Glomerular endothelial cell (primary cell): ENCODE results near the gene NUDT11. TPM values are rescaled to one million over a fixed set of nuclear protein-coding genes. Genes with fewer than 3 reads are reported as not detected.
A peak's percentile ranks its signal among the peaks of the same experiment; 100 is the strongest.
"Not testable (repeated sequence)": the region's sequence is repeated elsewhere in the genome, so short reads cannot be mapped to it uniquely, and the experiment has no call there.

Source experiments
- DNase-seq: peaks from one replicate; pipeline ENCODE4 v3.0.0-alpha.2; 2011; ENCODE audit warnings: low read depth, low spot score; ENCODE audit errors: extremely low read depth
- total RNA-seq: library from RNA; depleted of rRNA; stranded (reverse); fragments of >200 nt; gene quantifications from 2 replicates; pipeline ENCODE4 v1.2.3, GENCODE V29; 2015

NUDT11 gene
- total RNA-seq: 4.7 and 6.9 TPM in 2 replicates

DNA sequence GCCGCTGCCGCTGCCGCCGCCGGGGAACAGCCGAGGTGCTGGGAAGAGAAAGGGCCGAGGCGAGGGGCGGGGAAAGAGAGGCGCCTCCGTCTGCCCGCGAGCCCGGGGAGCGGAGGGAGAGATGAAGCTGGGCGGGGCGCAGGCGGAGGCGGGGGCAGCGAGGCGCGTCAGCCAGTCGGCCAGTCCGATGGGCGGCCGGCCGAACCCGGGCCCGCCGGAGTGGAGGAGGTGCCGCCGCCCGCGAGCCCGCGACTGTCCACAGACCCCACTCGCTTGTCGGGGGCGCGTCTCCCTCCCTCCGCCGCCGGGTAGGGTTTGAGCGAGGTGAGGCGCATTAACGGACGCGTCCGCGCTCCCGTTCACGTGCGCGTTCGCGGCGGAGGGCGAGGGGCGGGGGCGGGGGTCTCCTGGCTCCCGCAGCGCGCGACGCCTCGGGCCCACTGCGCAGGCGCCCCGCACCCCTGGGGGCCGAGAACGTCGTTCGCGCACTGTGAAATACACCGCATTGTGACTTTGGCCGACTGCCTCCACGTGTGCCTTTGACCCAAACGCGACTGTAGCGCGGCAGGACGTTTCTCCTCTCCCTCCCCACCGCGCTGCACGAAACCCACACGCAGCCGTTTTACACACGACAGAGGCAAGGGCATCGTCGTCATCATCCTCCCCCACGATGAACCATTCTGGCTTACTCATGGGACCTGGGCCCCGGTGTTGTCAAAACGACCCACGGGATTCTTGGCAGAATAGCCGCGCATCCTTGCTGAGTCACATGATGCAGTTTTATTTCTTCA is at the start of gene NUDT11:
NUDT11 (minus strand) TSS at position 92 of the 791 bp plus-strand sequence. CDS start 148 bp downstream, outside the sequence.
- no peak for DNase-seq

DNA sequence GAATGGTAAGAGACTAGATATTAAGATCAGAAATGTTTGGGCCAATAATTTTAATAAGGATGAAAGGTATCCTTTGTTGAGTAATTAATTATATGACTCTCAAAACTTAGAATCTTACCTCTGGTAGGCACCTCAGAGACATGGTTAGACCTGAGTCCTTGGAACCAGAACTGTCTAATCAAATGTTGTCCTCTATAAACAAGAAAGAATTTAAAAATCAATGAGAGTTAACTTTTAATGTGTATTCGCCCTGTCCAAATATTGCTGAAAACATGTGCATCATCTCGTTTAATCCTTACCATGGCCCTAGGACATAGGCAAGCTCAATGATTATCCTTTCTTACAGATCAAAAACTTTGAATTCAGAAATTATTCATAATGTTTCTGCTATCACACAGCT is 24.0 kb upstream of the NUDT11 start:
- no peak for DNase-seq

DNA sequence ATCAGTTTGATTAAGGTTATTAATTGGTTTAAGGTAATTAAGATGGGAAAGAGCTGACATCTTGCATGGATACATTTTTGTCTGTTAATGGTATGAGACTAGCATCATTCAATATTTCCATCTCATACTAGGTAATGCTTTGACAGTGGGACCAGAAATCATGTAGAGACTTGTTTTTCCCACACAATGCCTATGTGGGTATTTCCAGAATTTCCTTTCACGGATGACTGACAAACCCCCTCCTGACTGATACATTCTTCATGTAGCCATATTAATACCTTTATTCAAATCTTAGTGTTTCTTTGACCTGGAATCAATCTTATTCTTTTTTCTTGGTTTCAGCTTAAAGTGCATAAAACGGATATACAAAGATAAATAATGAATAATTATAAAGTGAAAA is 22.7 kb upstream of the NUDT11 start:
- DNase-seq: not testable (repeated sequence)

DNA sequence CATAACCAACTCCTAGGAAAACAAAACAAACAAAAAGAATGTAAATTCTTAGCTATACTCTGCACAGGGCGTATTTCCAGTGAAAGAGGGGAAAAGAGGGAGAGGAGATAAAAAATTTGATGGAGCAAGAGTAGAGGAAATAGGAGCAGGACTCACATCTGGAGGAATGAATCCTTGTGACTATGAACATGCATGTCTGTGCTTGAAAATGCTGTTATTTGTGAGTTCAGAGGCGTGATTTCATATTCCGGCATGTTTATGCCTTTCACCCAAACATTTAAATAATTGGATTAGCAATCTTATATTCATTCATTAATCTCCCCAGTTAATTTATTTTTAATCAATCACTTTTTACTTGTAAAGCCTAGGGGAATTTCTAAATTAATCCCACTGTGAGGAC is 11.2 kb upstream of the NUDT11 start:
- DNase-seq: no peak

DNA sequence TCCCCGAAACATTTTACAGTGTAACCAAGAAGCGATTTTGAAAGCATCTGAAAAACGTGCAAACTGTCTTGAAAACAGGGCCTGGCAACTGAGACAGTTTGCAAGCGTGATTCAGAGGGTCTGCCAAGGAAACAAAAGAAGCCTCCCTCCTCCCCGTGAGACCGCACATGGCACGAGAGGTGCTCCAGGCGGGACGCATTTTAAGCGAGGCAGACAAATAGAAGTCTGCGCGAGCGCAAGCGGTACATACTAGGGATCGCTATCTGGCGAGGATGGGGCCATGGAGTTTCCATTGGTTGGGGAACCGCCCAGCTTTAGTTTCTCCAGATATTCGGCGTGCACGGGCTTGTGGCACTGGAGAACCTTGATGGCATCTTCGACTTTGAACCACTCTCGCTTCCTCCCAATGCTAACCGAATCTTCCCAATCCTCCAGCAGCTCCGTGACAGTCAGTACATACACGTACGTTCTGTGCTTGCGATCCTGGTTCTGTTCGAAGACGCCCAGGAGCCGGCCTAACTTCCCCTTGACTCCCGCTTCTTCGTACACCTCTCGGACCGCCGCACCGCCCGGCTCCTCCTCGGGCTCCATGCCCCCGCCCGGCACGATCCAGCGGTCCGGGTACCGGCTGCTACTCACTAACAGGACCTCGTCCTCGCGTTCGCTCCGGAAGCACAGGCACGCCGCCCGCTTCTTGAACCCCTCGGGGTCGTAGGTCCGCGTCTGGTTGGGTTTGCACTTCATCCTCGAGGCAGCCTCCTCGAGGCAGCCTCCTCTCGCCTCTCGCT is 497 bp downstream of the NUDT11 start:
- not testable (repeated sequence) for DNase-seq

DNA sequence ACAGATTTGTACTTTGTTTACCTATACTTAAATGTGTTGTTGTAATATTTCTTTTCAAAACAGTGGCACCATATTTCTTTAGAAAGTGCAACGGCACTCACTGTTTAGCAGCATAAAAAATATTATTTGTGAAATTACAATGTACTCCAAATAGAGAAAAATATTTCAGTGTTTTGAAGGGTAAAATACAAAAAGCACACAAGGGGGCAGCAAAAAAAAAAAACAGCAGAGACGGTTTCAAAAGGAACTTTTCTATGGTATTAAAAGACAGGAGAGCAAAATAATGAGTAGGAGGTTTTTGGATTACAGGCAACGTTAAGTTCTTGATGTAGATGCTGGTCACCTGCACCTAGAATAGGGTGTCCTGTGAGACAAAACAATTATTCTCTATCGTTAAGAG is 2.0 kb downstream of the NUDT11 start:
- no peak for DNase-seq

DNA sequence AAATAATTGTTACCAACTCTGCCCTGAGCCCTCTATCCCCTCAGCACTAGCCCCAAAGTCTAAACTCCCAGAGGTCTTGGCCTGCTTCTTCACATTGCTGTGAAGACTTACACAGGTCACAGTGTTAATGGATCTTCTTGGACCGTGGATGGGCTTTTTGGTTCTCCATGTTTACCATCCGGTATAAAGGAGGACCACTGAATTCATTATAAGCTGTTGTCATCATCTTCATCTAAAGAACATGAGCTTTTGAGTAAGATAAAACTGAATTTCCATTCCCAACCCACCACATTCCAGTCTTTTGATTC is 8.5 kb downstream of the NUDT11 start:
- DNase-seq: no peak

DNA sequence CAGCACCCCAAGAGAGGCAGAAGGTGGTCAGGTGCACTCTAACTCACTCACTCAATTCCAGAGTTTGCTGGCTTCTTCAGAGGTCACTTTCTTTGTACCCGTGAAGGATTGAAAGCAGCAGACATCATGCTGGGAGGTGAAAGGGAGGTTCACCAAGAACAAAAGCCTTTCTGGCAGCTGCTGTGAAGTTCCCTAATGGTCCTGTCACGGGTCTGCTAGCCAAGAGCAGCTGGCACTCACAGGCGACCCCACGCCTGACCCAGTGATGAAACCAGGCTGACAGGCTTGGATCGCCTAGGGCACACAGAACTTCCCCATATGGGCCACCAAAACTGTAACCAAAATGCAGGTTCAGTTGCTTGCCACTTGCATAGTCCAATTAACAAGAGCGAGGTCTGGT is 11.8 kb downstream of the NUDT11 start:
- no peak for DNase-seq

DNA sequence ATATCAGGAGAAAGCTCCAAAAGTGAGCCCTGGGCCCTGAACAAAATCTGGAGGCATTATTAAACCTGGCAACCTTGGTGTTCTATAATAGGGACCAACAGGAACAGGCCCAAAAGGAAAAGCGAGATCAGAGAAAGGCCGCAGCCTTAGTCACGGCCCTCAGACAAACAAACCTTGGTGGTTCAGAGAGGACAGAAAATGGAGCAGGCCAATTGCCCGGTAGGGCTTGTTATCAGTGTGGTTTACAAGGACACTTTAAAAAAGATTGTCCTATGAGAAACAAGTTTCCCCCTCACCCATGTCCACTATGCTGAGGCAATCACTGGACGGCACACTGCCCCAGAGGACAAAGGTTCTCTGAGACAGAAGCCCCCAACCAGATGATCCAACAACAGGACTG is 14.0 kb downstream of the NUDT11 start:
- not testable (repeated sequence) for DNase-seq

DNA sequence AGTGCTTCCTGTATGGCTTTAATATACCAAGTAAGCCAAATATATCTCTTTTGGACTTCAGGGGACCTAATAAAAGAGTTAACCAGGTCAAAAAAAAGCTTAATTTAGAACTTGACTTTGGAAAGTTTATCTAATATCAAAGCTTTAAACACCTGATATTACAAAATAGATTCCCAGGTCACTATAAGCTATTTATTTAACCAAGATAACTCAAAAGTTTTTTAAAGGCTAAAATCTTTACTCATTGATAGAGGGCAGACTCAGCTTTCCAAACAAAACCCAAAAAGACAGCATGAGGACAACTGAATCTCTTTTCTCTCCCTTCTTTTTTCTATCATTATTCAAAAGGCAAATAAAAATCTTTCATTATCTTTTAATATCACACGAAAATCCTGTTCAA is 19.5 kb downstream of the NUDT11 start:
- no peak for DNase-seq

DNA sequence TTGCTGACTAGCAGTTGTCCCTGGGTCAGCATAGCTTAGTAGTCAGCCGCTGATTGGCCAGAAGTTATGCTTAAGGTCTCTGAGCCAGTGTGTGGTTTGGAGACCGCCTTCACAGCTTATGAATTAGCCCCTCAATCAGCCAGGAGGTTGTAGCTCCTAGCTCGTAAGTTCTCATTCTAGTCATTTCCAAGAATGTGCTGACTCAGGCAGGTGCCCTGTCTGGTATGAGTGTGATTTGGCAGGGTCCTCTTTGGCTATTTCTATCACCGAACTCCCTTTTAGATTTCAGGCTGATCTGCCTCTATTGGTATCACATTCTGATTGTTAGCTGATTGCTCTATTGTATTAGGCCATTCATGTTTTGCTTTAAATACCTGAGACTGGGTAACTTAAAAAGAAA is 33.1 kb downstream of the NUDT11 start:
- no peak for DNase-seq

DNA sequence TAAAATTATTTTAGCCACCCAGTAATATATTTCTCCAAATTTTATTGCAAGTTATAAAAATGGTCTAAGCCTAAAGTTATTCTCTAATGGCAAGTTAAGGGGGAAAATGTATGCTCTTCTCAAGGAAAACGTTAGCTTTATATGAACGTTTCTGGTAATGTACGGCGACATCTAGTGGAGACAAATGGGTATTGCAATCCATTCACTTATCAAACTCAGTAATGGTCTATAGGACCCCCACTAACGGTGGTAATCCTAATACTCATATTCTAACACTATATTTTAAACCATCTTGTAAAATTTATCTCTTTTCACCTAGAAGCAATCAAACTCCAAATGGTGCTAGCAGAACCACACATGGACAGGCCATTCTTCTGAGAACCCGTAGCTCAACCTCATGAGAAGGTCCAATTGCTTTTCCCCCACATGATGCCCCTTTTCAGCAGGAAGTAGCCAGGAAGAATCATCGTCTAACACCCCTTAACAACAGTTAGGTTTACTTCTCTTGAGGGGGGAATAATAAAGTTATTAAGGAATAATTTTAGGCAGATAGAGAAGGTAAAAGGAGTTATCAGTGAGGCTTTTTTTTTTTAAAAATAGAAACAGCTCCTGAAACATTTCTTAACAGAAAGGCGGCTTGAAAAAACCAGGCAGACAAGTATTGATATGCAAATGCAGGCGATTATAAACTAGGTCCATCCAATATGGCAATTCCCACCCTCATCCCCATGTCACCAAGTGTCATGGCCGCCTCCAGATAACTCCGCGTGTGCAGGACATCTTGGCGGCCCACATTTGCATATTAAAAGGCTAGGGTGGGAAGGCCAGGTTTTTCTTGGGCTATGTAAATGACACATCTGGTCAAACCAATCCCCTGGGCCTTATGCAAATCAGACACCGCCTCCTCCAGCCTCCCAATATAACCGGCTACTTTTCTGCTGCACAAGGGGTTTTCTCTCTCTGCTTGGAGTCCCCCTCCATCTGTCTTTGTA is 35.0 kb downstream of the NUDT11 start:
- DNase-seq: peak; percentile 14

DNA sequence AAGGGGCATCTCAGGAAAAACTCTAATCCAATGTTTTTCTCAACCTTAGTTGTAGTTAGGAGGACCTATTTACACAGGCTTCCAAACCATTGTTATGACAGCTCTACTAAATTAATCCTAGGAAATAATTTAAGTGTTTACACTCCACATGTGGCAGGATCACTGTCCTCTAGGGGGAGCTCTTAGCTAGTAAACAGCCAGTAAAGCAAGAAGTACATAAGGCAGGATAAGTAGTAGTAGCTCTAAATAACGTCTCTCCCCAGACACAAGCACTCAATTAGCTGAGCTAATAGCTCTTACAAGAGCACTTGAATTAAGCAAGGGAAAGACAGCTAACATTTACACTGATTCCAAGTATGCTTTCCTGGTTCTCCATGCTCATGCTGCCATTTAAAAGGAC is 37.3 kb downstream of the NUDT11 start:
- DNase-seq: peak; percentile 3

DNA sequence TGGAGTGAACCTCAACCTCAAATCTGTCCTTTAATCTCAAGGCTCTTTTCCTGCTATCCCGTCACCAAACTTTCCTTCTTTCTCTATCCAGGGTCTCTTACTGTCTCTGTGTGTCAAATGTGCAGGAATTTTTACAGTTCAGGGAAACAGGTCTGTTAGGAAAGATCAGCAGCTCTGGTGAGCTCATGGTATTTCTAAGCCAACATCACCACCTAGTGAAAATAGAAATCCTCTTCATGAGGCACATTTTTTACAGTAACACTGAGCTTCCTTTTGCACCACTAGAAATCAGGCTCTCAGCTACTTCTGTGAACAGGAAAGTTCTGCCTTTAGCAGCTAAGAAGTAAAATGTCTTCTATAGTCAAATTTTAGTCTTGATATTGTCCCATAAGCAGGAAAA is 39.6 kb downstream of the NUDT11 start:
- DNase-seq: no peak

DNA sequence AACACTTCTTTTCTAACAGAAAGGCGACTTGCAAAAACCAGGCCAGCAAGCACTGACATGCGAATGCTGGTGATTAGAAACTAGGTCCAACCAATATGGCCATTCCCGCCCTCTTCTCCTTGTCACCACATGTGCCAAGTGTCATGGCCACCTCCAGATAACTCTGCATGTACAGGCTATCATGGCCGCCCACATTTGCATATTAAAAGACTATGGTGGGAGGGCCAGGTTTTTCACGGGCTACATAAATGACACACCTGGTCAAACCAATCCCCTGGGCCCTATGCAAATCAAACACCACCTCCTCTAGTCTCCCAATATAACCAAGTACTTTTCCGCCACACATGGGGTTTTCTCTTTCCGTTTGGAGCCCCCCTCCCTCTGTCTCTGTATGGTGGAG is 40.1 kb downstream of the NUDT11 start:
- DNase-seq: no peak

DNA sequence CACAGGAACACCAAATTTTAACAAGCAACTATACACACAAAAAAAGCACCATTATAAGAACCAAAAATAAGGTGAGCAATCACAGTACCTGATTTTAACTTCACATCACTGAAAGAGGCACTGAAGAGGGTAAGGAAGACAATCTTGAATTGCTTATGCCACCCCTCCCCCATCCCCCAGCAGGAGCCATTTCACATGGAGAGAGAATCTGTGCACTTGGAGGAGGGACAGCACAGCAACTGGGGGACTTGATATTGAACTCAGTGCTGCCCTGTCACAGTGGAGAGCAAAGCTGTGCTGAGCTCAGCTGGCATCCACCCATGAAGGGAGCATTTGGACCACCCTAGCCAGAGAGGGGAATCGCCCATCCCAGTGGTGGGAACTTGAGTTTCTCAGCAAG is 56.0 kb downstream of the NUDT11 start:
- DNase-seq: no peak

Other genes with a start within 250 kb of the NUDT11 start
- 1.3 and 1.4 TPM in 2 replicates for gene NUDT10, start 163.8 kb downstream of the NUDT11 start, total RNA-seq
- not detected in 2 replicates for gene CENPVL3, start 122.3 kb upstream of the NUDT11 start, total RNA-seq
- gene CENPVL2, start 186.2 kb upstream of the NUDT11 start, total RNA-seq: not detected in 2 replicates
- gene CENPVL1, start 213.9 kb upstream of the NUDT11 start, total RNA-seq: not detected in 2 replicates
- gene GSPT2, start 246.8 kb upstream of the NUDT11 start, total RNA-seq: 7.2 and 8.1 TPM in 2 replicates